Spinal cord (tissue), 10 donors: ENCODE results near the gene TRAF7. TPM values are rescaled to one million over a fixed set of nuclear protein-coding genes. Genes with fewer than 3 reads are reported as not detected.

ENCODE experiments used
- DNase-seq, 6 donors: peaks; one replicate each; pipeline versions ENCODE4 v3.0.0 to v3.0.0-alpha.2; 2013 to 2015; ENCODE audit warnings: low spot score in 6 of 6, low read depth in 4 of 6
- H3K27ac ChIP-seq: one replicate; pipeline ENCODE4 v1.5.1; 2013; ENCODE audit warnings: low read depth, low read length, control low read depth
- H3K27me3 ChIP-seq: one replicate; pipeline ENCODE4 v1.6.1; 2013; ENCODE audit warnings: low read length; ENCODE audit not compliant: control insufficient read depth, insufficient read depth
- H3K36me3 ChIP-seq: one replicate; pipeline ENCODE4 v1.6.1; 2013; ENCODE audit warnings: low read length; ENCODE audit not compliant: control insufficient read depth, insufficient read depth
- H3K4me1 ChIP-seq: one replicate; pipeline ENCODE4 v1.6.1; 2013; ENCODE audit warnings: low read length; ENCODE audit not compliant: control insufficient read depth, insufficient read depth
- H3K4me3 ChIP-seq: one replicate; pipeline ENCODE4 v1.5.1; 2013; ENCODE audit warnings: low read depth, low read length, control low read depth
- H3K9me3 ChIP-seq: one replicate; pipeline ENCODE4 v1.6.1; 2013; ENCODE audit warnings: low read length; ENCODE audit not compliant: control insufficient read depth, insufficient read depth
- WGBS: methylation state at CpG from one replicate; pipeline ENCODE4 v1.1.5; 2013; ENCODE audit warnings: missing lambda C conversion rate; ENCODE audit not compliant: insufficient coverage; 5-methylcytosine and 5-hydroxymethylcytosine counted together
- polyA plus RNA-seq, 2 donors: library from polyadenylated mRNA; unstranded; fragments of 120-200 nt; gene quantifications; one replicate each; pipeline ENCODE4 v1.2.1, GENCODE V29; 2013; ENCODE audit not compliant: insufficient read length in 2 of 2
- total RNA-seq, 2 donors: library from RNA; depleted of rRNA in 1 of 2; stranded (reverse); fragments of 120-200 nt in 1 of 2; fragments of >200 nt in 1 of 2; gene quantifications; one replicate each; pipeline versions ENCODE4 v1.2.3 to v1.2.4, GENCODE V29; 2013 to 2014
- donor health status: healthy.

The TRAF7 gene
- total and polyA plus RNA-seq, 4 donors, result 20.4 to 62.6 (median 51.4) TPM

DNA sequence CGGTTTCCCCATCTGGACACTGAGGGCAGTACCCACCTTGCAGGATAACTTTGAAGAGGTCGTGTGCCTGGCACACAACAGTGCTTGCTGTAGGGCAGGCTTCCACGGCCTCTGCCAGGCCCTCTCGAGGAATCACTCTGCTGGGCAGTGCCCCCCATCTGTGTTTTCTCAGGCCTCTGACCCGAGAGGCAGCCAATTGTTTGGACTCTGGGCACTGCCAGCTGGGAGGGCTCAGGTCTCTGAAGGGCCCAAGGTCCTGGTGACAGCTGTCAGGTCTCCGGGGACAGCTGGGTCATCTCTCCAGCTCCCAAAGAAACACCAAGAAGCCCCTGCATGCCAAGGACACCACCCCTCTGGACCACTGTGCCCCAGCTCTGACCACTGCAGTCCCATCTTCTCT, 8.2 kb upstream of the TRAF7 start:
- H3K9me3 ChIP-seq, result no peaks in the 10 kb centered on the region
- H3K27me3 ChIP-seq, result no peaks in the 10 kb centered on the region
- H3K36me3 ChIP-seq, result peaks cover 37% of the 10 kb centered on the region
- no peak for DNase-seq
- H3K4me1 ChIP-seq, result peaks cover 69% of the 10 kb centered on the region
- no peak overlapping the region for H3K4me3 ChIP-seq
- H3K27ac ChIP-seq, result peak overlapping the region; percentile 35
- 74% methylated on average over 6 of the region's 6 CpGs for WGBS

DNA sequence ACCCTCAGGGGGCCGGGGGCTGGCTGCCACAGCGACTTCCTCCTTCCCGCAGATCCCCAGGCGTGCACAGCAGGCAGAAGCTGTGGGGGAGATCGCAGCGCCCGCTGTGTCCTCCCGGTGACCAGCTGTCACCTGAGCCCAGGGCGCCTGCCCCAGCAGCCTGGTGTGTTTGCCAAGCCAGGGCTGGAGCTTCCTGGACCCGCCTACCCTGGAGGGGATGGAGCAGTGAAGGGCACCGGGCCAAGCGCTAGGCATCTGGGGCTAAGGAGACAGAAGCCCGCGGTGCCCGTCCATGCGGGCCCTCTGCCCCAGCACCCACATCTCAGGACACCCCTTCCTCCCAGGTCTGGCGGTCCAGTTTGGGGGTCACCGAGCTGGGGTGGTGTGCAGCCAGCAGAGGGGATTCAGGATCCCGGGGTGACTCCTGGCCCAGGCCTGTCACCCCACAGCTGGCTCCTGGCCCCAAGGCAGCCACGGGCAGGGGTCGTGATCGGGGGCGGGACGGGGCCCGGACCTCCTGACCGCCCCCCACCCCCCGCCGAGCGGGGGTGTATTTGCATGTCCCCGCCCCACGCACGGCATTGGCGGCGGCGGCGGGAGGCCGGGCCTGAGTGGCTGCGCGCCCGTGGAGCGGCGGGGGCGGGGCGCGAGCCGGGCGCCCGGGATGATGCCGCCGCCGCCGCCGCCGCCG, 7.5 kb upstream of the TRAF7 start, which contains the start of gene RAB26:
TSS of gene RAB26 (plus strand) at position 645 of the 691 bp plus-strand sequence. CDS start 159 bp downstream, outside the sequence.
- Histone ChIP-seq H3K4me3 (peak within 1 kb of the TSS; percentile 14), H3K9me3 (no peaks in the 10 kb centered on the region), H3K27ac (peak within 1 kb of the TSS; percentile 35), H3K27me3 (no peaks in the 10 kb centered on the region), H3K4me1 (peaks cover 76% of the 10 kb centered on the region), H3K36me3 (peaks cover 45% of the 10 kb centered on the region)
- WGBS, result 4% methylated on average over 49 of the region's 55 CpGs
- DNase-seq, result peak in 2 of 6 donors; percentile 84 to 85

DNA sequence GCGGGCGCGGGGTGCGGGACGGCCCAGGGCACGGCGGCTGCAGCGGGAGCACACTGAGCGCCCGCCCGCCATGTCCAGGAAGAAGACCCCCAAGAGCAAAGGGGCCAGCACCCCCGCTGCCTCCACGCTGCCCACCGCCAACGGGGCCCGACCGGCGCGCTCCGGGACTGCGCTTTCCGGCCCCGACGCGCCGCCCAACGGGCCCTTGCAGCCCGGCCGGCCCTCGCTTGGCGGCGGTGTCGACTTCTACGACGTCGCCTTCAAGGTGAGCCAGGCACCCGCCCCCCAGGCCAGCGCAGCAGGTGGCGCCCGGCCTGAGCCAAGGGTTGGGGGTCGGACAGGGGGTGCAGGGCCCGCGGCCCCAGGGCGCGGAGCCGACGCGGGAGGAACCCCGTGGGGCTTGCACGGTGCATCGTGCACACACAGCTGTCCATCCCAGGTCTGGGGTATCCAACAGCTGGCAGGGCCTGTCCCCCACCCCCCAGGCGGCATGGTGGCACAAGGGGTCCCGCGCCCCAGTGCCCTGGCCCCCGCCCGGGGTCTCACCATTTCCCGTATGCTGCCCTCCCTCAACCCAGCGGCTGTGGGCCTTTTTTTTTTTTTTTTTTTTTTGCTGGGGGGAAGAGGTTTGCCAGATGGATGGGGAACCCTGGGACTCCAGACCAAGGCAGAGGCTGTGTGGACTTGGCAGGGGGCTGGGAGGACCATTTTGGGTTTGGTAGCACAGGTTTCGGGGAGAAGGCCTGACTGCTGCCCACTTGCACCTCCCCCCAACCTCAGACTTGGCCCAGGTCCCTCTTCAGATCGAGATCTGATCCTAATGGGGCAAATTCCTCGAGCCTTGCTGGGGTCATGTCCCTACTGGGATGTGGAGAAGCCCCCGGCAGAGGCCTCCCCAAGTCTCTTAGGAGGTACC, 6.6 kb upstream of the TRAF7 start:
- H3K27me3 ChIP-seq, result no peaks in the 10 kb centered on the region
- H3K4me3 ChIP-seq, result peak overlapping the region; percentile 14
- H3K36me3 ChIP-seq, result peaks cover 48% of the 10 kb centered on the region
- DNase-seq, result no peak
- peaks cover 76% of the 10 kb centered on the region for H3K4me1 ChIP-seq
- no peak overlapping the region for H3K27ac ChIP-seq
- WGBS, result under 1% methylated on average over 51 of the region's 62 CpGs
- no peaks in the 10 kb centered on the region for H3K9me3 ChIP-seq

DNA sequence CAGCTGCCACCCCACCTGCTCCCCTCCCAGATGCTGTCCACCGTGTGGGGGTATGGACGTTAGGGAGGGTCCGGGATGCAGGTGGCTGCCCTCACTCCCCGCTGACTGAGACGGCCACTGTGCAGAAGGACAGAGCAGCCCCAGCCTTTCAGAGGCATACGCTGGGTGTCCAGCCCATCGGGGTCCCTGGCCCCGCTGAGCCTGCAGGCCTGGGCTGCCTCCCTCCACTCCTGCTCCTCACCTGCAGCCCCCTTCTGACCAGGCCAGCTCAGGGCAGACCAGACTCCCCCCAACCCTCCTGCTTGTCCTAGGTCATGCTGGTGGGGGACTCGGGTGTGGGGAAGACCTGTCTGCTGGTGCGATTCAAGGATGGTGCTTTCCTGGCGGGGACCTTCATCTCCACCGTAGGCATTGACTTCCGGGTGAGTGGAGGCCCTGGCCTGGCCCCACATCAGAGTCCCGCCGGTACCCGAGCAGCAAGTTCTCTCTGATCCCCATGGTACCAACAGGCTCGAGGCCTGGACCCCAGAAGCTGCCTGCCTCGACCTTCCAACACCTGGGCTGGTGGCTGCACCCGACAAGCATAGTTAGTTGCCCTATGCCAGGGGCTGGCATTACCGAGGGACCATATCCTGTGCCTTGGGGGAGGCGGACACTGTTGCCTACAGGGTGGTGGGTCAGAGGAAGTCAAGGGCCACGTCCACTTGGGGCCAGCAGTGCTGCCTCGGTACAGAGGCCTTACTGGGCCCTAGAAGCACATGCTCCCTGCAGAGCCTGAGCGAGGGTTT, 5.8 kb upstream of the TRAF7 start:
- Histone ChIP-seq H3K4me1 (peaks cover 77% of the 10 kb centered on the region), H3K4me3 (no peak overlapping the region), H3K9me3 (no peaks in the 10 kb centered on the region), H3K27ac (no peak overlapping the region), H3K36me3 (peaks cover 45% of the 10 kb centered on the region), H3K27me3 (no peaks in the 10 kb centered on the region)
- WGBS, result 41% methylated on average over 20 of the region's 24 CpGs
- no peak for DNase-seq

DNA sequence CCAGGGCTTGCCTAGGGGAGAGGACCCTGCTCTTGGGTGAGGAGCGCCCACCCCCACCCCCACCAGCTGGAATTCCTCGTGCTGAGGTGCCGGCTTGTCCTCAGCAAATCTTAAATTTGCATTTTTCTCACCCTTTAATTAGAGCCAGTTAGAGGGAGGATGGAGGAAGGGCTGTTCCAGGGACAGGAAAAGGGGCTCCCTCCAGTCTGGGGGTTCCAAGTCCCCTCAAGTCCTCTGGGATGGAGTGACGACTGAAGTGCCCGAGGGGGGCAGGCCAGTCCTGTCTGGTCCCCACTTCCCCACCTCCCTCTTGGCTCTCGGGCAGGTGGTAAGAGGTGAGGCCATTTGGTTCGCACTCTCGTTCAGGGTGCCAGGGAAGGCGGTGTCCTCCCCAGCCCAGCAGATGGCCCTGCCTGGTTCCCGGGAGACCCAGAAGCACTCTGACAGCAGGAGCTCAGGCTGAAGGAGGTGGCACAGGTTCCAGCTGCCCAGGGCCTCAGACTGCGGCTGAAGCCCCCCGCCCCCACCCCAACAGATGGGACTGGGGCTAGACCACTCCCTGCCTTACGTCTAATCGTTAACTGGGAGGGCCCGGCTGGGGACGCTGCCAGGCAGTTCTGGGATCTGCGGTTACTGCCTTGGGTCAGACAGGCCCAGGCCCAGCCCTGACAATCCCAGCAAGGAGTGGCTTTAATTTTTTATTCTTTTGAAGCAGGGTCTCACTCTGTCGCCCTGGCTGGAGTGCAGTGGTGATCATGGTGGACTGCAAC, 5.0 kb upstream of the TRAF7 start:
- Histone ChIP-seq H3K9me3 (no peaks in the 10 kb centered on the region), H3K4me1 (peaks cover 77% of the 10 kb centered on the region), H3K36me3 (peaks cover 45% of the 10 kb centered on the region), H3K27ac (no peak overlapping the region), H3K4me3 (no peak overlapping the region), H3K27me3 (no peaks in the 10 kb centered on the region)
- no peak for DNase-seq
- WGBS, result 26% methylated on average over 13 of the region's 18 CpGs

DNA sequence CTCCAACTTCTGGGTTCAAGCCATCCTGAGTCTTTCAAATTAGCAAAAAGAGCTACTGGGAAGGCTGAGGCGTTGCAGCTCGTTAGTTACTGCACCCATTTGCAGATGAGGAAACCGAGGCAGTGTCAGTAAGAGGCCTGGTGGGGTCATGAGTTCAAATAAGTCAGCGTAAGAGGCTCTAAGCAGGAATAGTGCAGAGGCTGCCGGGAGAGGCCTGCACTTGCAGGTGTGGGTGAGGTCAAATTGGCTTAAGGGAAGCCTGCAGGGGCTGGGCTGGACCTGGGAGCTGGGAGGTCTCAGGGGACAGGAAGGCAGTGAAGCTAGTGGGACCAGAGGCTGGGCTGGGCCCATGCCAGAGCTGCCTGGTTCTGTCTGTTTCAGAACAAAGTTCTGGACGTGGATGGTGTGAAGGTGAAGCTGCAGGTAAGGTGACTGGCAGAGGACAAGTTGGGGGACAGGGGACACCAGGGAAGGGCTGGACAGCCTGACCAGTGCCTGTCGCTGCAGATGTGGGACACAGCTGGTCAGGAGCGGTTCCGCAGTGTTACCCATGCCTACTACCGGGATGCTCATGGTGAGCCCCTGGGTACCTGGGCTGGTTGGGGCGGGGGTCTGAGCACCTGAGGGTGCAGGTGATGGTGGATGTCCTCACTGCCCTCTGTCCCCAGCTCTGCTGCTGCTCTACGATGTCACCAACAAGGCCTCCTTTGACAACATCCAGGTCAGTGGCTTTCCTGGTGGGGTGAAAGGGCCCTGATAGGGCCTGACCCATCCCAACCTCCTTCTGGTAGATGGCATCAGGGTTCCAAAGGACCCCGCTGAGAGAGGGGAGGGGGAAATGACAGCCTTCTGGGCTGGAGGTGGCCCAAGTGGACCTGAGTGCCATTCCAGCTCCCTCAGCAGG, 4.1 kb upstream of the TRAF7 start:
- H3K27ac ChIP-seq, result no peak overlapping the region
- H3K4me3 ChIP-seq, result no peak overlapping the region
- peaks cover 45% of the 10 kb centered on the region for H3K36me3 ChIP-seq

DNA sequence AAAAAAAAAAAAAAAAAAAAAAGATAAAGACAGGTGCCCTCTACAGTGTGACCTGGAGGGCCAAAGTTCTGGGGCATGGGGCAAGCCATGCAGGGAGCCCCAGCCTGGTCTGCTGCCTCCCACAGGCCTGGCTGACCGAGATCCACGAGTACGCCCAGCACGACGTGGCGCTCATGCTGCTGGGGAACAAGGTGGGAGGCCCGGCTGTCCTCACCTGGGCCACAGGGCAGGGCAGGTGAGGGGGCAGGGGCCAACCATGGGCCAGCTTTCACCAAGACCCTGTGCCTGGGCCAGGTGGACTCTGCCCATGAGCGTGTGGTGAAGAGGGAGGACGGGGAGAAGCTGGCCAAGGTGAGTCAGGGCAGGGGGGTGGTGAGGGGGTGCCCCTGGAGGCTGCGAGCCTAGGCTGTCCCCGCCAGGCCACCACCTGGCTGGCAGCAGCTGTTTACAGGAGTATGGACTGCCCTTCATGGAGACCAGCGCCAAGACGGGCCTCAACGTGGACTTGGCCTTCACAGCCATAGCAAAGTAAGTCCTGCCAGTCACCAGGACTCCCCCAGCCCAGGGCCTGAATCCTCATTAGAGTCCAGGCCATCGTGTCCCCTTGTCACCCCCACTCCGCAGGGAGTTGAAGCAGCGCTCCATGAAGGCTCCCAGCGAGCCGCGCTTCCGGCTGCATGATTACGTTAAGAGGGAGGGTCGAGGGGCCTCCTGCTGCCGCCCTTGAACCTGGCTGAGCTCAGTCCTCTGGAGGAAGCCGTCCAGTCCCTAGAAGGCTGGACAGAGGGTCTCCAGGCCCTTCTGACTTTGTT, 2.7 kb upstream of the TRAF7 start:
- Histone ChIP-seq H3K36me3 (peaks cover 51% of the 10 kb centered on the region), H3K27ac (peak overlapping the region; percentile 33), H3K4me1 (peaks cover 83% of the 10 kb centered on the region), H3K9me3 (no peaks in the 10 kb centered on the region), H3K4me3 (peak overlapping the region; percentile 85), H3K27me3 (no peaks in the 10 kb centered on the region)
- 47% methylated on average over 24 of the region's 25 CpGs for WGBS
- no peak for DNase-seq

More for the DNA sequence above, 4.1 kb upstream of the TRAF7 start:
- DNase-seq, result no peak
- Histone ChIP-seq H3K9me3 (no peaks in the 10 kb centered on the region), H3K27me3 (no peaks in the 10 kb centered on the region), H3K4me1 (peaks cover 81% of the 10 kb centered on the region)
- 79% methylated on average over 11 of the region's 13 CpGs for WGBS
